Measurements from ENCODE around the gene MPG. TPM values are rescaled to one million over a fixed set of nuclear protein-coding genes. Genes with fewer than 3 reads are reported as not detected.
A peak's percentile ranks its signal among the peaks of the same experiment; 100 is the strongest.

Gene MPG
- total RNA-seq, 4 donors from 2014 or later, result 70.2 to 120 (median 106) TPM

DNA sequence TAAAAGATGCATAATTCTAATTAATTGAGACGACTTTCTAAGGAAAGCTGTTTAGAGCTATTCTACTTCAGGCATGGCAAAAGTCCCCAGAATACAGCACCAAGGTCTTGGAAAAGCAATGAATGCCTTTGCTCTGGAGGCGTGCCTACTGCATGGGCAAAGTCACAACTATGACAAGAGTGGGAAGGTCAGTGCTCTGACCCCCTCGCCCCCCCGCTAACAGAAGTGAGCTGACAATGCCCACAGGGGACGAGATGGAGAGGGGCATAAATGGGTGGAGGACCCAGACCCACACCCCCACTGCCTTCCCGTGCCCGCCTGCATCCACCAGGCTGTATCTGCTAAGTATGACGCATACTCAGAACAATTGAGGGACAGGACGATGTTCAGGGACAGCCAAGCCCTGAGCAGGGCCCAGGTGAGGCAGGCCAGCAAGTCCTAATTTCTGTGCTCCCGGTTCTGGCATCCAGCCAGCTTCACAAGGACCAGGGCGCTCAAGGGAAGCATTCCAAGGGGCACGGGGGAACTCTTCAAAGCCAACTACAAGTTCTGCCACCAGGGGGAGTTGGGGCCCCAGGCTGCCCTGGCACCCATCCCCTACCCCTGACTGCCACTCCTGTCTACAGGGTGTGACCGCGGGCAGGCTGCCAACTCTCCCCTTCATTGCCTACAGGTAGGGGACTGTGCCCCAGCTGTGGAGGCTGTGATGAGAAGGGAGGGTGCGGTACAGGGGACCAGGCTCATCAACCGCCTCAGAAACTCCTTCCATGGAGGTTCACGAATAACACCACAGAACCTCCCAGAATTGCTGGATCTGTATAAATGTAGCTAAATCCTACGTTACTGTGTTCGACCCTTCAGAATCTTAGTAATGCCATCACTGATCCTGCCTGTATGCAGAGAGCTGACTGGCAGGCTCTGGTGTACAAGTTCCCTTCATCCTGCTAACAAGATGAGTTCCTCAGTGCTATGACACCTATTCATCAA, 39.6 kb downstream of the MPG start:
- no peak overlapping the region for H3K4me3 ChIP-seq
- intact Hi-C loops (cut with DNase I), result loop anchor here (5.0 kb wide), 1 partner anchor 245 kb away; no protein-coding TSS in a partner anchor
- TF ChIP-seq POLR2A (IDR thresholded peaks at IDR 0.05; ENCODE audit: low read depth), result no peak
- TF ChIP-seq, protein P1, sequence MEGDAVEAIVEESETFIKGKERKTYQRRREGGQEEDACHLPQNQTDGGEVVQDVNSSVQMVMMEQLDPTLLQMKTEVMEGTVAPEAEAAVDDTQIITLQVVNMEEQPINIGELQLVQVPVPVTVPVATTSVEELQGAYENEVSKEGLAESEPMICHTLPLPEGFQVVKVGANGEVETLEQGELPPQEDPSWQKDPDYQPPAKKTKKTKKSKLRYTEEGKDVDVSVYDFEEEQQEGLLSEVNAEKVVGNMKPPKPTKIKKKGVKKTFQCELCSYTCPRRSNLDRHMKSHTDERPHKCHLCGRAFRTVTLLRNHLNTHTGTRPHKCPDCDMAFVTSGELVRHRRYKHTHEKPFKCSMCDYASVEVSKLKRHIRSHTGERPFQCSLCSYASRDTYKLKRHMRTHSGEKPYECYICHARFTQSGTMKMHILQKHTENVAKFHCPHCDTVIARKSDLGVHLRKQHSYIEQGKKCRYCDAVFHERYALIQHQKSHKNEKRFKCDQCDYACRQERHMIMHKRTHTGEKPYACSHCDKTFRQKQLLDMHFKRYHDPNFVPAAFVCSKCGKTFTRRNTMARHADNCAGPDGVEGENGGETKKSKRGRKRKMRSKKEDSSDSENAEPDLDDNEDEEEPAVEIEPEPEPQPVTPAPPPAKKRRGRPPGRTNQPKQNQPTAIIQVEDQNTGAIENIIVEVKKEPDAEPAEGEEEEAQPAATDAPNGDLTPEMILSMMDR (IDR thresholded peaks at IDR 0.05), result peak; percentile 42 to 61 (median 44)
- peaks cover 0 to 10% (median 6%) of the 10 kb centered on the region in 4 donors for H3K4me1 ChIP-seq
- H3K27ac ChIP-seq (replicated peaks in 1 of 4), result no peak overlapping the region
- no peaks in the 10 kb centered on the region for H3K9me3 ChIP-seq
- DNase-seq (ENCODE audit: extremely low spot score), result no peak
- 75% methylated on average over 15 of the region's 19 CpGs for WGBS
- H3K27me3 ChIP-seq, result no peaks in the 10 kb centered on the region
- H3K36me3 ChIP-seq, result peaks cover 1 to 52% (median 27%) of the 10 kb centered on the region in 4 donors

DNA sequence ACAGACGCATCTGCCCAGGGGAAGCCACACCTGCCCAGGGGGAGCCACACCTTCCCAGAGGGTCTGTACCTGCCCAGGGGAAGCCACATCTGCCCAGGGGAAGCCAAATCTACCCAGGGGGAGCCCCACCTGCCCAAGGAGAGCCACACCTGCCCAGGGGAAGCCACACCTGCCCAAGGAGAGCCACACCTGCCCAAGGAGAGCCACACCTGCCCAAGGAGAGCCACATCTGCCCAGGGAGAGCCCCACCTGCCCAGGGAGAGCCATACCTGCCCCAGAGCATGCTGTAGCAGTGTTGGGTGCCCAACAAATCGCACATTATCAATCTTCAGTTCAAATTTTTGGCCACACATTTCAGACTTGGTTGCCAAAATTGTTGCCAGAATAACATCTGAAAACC, 40.8 kb downstream of the MPG start:
- intact Hi-C loops (cut with DNase I), result loop anchor here (5.0 kb wide), 1 partner anchor 243 kb away; no protein-coding TSS in a partner anchor
- no peak for DNase-seq (ENCODE audit: extremely low spot score)
- H3K27ac ChIP-seq (replicated peaks in 1 of 4), result no peak overlapping the region
- no peaks in the 10 kb centered on the region for H3K9me3 ChIP-seq
- WGBS, result 100% methylated on average over 1 of the region's 2 CpGs
- H3K36me3 ChIP-seq, result peaks cover 0 to 47% (median 31%) of the 10 kb centered on the region in 4 donors
- TF ChIP-seq POLR2AphosphoS5 (IDR thresholded peaks at IDR 0.05) (no peak), POLR2A (IDR thresholded peaks at IDR 0.05; ENCODE audit: low read depth) (no peak), EP300 (IDR thresholded peaks at IDR 0.05) (no peak)
- TF ChIP-seq, protein P1 (IDR thresholded peaks at IDR 0.05), result no peak
- no peak overlapping the region for H3K4me3 ChIP-seq
- H3K27me3 ChIP-seq, result no peaks in the 10 kb centered on the region
- H3K4me1 ChIP-seq, result peaks cover 0 to 3% (median under 1%) of the 10 kb centered on the region in 4 donors

GRCh38 chr16:119295-119694, 41.3 kb downstream of the MPG start:
- intact Hi-C loops (cut with DNase I), result loop anchor here (5.0 kb wide), 1 partner anchor 243 kb away; no protein-coding TSS in a partner anchor
- Histone ChIP-seq H3K36me3 (peaks cover 2 to 46% (median 33%) of the 10 kb centered on the region in 4 donors), H3K4me1 (peaks cover 0 to 3% (median 0%) of the 10 kb centered on the region in 4 donors), H3K27ac (replicated peaks in 1 of 4) (no peak overlapping the region), H3K27me3 (no peaks in the 10 kb centered on the region), H3K9me3 (no peaks in the 10 kb centered on the region), H3K4me3 (no peak overlapping the region)
- 96% methylated on average over 5 of the region's 5 CpGs for WGBS
- TF ChIP-seq, protein P1 (IDR thresholded peaks at IDR 0.05), result no peak
- TF ChIP-seq POLR2AphosphoS5 (IDR thresholded peaks at IDR 0.05) (no peak), EP300 (IDR thresholded peaks at IDR 0.05) (no peak), POLR2A (IDR thresholded peaks at IDR 0.05; ENCODE audit: low read depth) (no peak)
- no peak for DNase-seq (ENCODE audit: extremely low spot score)

DNA sequence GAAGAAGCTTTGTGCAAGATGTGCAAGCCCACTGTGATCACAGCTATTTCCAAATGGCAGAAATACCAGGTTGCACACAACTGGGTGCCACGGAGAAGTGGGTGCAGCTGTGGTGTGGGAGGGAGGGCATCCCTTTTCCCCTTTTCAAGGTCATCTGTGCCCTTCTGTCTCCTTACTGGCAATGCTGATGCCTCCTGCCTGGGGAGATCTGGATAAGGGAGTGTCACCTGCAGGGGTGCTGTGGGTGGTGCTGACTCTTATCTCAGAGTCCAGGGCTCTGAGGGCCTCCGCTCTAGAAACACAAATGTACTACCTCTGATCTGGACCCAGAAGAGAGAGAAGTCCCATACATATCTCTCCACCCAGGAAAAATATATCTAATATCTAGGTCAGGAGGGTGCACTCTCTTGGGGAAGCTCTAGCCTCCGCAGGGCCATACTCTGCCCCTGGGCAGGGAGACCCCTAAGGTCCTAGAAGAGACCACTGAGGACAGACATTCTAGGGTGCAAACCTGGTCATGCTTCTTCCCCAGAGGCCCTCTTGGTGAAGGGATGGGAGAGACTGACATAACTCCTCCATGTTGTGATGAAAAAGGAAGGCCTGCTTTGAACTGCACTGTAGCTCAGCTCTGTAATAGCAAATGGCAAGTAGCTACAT, 41.9 kb downstream of the MPG start:
- peaks cover 6 to 49% (median 39%) of the 10 kb centered on the region in 4 donors for H3K36me3 ChIP-seq
- intact Hi-C loops (cut with DNase I), result loop anchor here (5.0 kb wide), 1 partner anchor 242 kb away; no protein-coding TSS in a partner anchor
- no peaks in the 10 kb centered on the region for H3K27me3 ChIP-seq
- WGBS, result 83% methylated on average over 3 of the region's 3 CpGs
- H3K27ac ChIP-seq (replicated peaks in 1 of 4), result no peak overlapping the region
- TF ChIP-seq, protein P1 (IDR thresholded peaks at IDR 0.05), result no peak
- TF ChIP-seq POLR2A (IDR thresholded peaks at IDR 0.05; ENCODE audit: low read depth) (no peak), EP300 (IDR thresholded peaks at IDR 0.05) (no peak), POLR2AphosphoS5 (IDR thresholded peaks at IDR 0.05) (no peak)
- no peak for DNase-seq (ENCODE audit: extremely low spot score)
- peaks cover 0 to 3% (median 0%) of the 10 kb centered on the region in 4 donors for H3K4me1 ChIP-seq
- H3K4me3 ChIP-seq, result no peak overlapping the region
- no peaks in the 10 kb centered on the region for H3K9me3 ChIP-seq

Data from esophagus muscularis mucosa (tissue), 4 donors.